ENCODE results near the gene LHFPL3.

Gene LHFPL3

GRCh38 chr7:104363355-104363754 is 35.0 kb downstream of the LHFPL3 start:
- TF ChIP-seq, protein P1, sequence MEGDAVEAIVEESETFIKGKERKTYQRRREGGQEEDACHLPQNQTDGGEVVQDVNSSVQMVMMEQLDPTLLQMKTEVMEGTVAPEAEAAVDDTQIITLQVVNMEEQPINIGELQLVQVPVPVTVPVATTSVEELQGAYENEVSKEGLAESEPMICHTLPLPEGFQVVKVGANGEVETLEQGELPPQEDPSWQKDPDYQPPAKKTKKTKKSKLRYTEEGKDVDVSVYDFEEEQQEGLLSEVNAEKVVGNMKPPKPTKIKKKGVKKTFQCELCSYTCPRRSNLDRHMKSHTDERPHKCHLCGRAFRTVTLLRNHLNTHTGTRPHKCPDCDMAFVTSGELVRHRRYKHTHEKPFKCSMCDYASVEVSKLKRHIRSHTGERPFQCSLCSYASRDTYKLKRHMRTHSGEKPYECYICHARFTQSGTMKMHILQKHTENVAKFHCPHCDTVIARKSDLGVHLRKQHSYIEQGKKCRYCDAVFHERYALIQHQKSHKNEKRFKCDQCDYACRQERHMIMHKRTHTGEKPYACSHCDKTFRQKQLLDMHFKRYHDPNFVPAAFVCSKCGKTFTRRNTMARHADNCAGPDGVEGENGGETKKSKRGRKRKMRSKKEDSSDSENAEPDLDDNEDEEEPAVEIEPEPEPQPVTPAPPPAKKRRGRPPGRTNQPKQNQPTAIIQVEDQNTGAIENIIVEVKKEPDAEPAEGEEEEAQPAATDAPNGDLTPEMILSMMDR (IDR thresholded peaks at IDR 0.05; ENCODE audit: low read length) = no peak
- TF ChIP-seq EZH2 (IDR thresholded peaks at IDR 0.05; ENCODE audit: borderline replicate concordance, low read length) = no peak
- H3K4me3 ChIP-seq (ENCODE audit: low read depth, low read length, poor library complexity, severe bottlenecking) = no peak overlapping the region
- H3K9me3 ChIP-seq (ENCODE audit: low read length) = no peaks in the 10 kb centered on the region
- H3K27ac ChIP-seq (ENCODE audit: low read depth, low read length, poor library complexity, severe bottlenecking) = no peak overlapping the region
- H3K27me3 ChIP-seq (ENCODE audit: insufficient read depth, low read length) = no peaks in the 10 kb centered on the region
- H3K79me2 ChIP-seq (ENCODE audit: insufficient read depth, low read length) = no peaks in the 10 kb centered on the region
- H4K20me1 ChIP-seq (ENCODE audit: insufficient read depth, low read length) = no peaks in the 10 kb centered on the region
- H2AFZ ChIP-seq (ENCODE audit: low read length) = no peak overlapping the region
- H3K9me2 ChIP-seq (ENCODE audit: low read depth, low read length) = no peaks in the 10 kb centered on the region
- H3K4me2 ChIP-seq (ENCODE audit: low read length) = no peak overlapping the region
- H3K9ac ChIP-seq (ENCODE audit: low read length) = no peak overlapping the region
- H3K36me3 ChIP-seq (ENCODE audit: insufficient read depth, low read length) = no peaks in the 10 kb centered on the region
- no peaks in the 10 kb centered on the region for H3F3A ChIP-seq (ENCODE audit: insufficient read depth, low read length)
- no peaks in the 10 kb centered on the region for H3K4me1 ChIP-seq (ENCODE audit: insufficient read depth, low read length, severe bottlenecking)

GRCh38 chr7:104366390-104366789 is 38.0 kb downstream of the LHFPL3 start:
- no peak for TF ChIP-seq EZH2 (IDR thresholded peaks at IDR 0.05; ENCODE audit: borderline replicate concordance, low read length)
- TF ChIP-seq, protein P1 (IDR thresholded peaks at IDR 0.05; ENCODE audit: low read length) = no peak

DNA sequence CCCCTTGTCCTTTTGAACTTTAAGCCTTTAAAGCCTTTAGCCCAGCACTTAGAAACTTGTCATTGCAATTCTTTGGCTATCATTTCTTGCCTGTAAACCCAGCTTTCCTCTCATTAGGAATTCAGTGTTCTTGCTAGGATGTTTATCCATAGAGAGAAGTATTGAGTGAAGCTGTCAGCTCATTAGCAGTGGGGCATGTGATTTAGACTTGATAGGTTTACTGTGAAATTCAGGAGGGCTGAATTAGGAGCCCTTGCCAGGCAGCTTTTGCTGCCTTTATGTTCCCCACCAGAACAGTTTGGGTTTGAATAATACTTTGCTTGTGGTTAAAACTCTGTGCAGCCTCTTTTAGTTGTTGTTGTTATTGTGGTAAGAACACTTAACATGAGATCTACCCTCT is 39.5 kb downstream of the LHFPL3 start:
- Histone ChIP-seq H3K9me3 (ENCODE audit: low read length) (no peaks in the 10 kb centered on the region), H3F3A (ENCODE audit: insufficient read depth, low read length) (no peaks in the 10 kb centered on the region), H3K27me3 (ENCODE audit: insufficient read depth, low read length) (no peaks in the 10 kb centered on the region), H3K27ac (ENCODE audit: low read depth, low read length, poor library complexity, severe bottlenecking) (no peak overlapping the region), H2AFZ (ENCODE audit: low read length) (no peak overlapping the region), H3K4me2 (ENCODE audit: low read length) (no peak overlapping the region), H3K9me2 (ENCODE audit: low read depth, low read length) (no peaks in the 10 kb centered on the region), H4K20me1 (ENCODE audit: insufficient read depth, low read length) (no peaks in the 10 kb centered on the region), H3K4me3 (ENCODE audit: low read depth, low read length, poor library complexity, severe bottlenecking) (no peak overlapping the region), H3K79me2 (ENCODE audit: insufficient read depth, low read length) (no peaks in the 10 kb centered on the region), H3K9ac (ENCODE audit: low read length) (no peak overlapping the region), H3K4me1 (ENCODE audit: insufficient read depth, low read length, severe bottlenecking) (no peaks in the 10 kb centered on the region), H3K36me3 (ENCODE audit: insufficient read depth, low read length) (no peaks in the 10 kb centered on the region)
- TF ChIP-seq EZH2 (IDR thresholded peaks at IDR 0.05; ENCODE audit: borderline replicate concordance, low read length) = no peak
- TF ChIP-seq, protein P1 (IDR thresholded peaks at IDR 0.05; ENCODE audit: low read length) = no peak

More at GRCh38 chr7:104366390-104366789, 38.0 kb downstream of the LHFPL3 start:
- H3K9me2 ChIP-seq (ENCODE audit: low read depth, low read length) = no peaks in the 10 kb centered on the region
- no peak overlapping the region for H3K9ac ChIP-seq (ENCODE audit: low read length)
- no peaks in the 10 kb centered on the region for H3K9me3 ChIP-seq (ENCODE audit: low read length)
- H3K36me3 ChIP-seq (ENCODE audit: insufficient read depth, low read length) = no peaks in the 10 kb centered on the region
- no peaks in the 10 kb centered on the region for H3F3A ChIP-seq (ENCODE audit: insufficient read depth, low read length)
- H4K20me1 ChIP-seq (ENCODE audit: insufficient read depth, low read length) = no peaks in the 10 kb centered on the region
- no peak overlapping the region for H3K27ac ChIP-seq (ENCODE audit: low read depth, low read length, poor library complexity, severe bottlenecking)
- no peaks in the 10 kb centered on the region for H3K27me3 ChIP-seq (ENCODE audit: insufficient read depth, low read length)
- H3K79me2 ChIP-seq (ENCODE audit: insufficient read depth, low read length) = no peaks in the 10 kb centered on the region
- no peak overlapping the region for H3K4me2 ChIP-seq (ENCODE audit: low read length)
- H2AFZ ChIP-seq (ENCODE audit: low read length) = no peak overlapping the region
- H3K4me3 ChIP-seq (ENCODE audit: low read depth, low read length, poor library complexity, severe bottlenecking) = no peak overlapping the region
- no peaks in the 10 kb centered on the region for H3K4me1 ChIP-seq (ENCODE audit: insufficient read depth, low read length, severe bottlenecking)

Data from OCI-LY1 (cell line).